Stimulated activated CD4-positive, alpha-beta T cell treated with anti-CD3 and anti-CD28 coated beads, Interleukin-12 subunit alpha, Interleukin-12 subunit beta, amount 100 ng/mL, for 48 hours (primary cell): ENCODE data around the gene ZBTB12.
A peak's percentile ranks its signal among the peaks of the same experiment; 100 is the strongest.
"Not testable (repeated sequence)": the region's sequence is repeated elsewhere in the genome, so short reads cannot be mapped to it uniquely, and the experiment has no call there.

ENCODE experiments used
- DNase-seq, 3 donors: peaks; one replicate each; pipeline ENCODE4 v3.0.0-alpha.2; 2020; ENCODE audit warnings: low read depth in 2 of 3, low spot score in 1 of 3

The ZBTB12 gene

GRCh38 chr6:31920811-31921210 is 18.9 kb upstream of the ZBTB12 start:
- DNase-seq = no peak

- DNase-seq = no peak
These were observed 17.9 kb upstream of the ZBTB12 start for GRCh38 chr6:31919624-31920303.

- no peak for DNase-seq
These were observed 16.3 kb upstream of the ZBTB12 start for GRCh38 chr6:31918069-31918720.

GRCh38 chr6:31915756-31916155 is 13.9 kb upstream of the ZBTB12 start:
- no peak for DNase-seq

- DNase-seq = no peak
These were observed 13.5 kb upstream of the ZBTB12 start for GRCh38 chr6:31915351-31915750.

- DNase-seq = no peak
These were observed 10.1 kb upstream of the ZBTB12 start for GRCh38 chr6:31911826-31912585.

GRCh38 chr6:31909298-31909697 is 7.4 kb upstream of the ZBTB12 start:
- DNase-seq = not testable (repeated sequence)

GRCh38 chr6:31908791-31909190 is 6.9 kb upstream of the ZBTB12 start:
- DNase-seq = no peak

GRCh38 chr6:31908255-31908654 is 6.4 kb upstream of the ZBTB12 start:
- not testable (repeated sequence) for DNase-seq

GRCh38 chr6:31907158-31907813 is 5.4 kb upstream of the ZBTB12 start:
- no peak for DNase-seq

- DNase-seq = not testable (repeated sequence)
These were observed 4.8 kb upstream of the ZBTB12 start for GRCh38 chr6:31906727-31907126.

- DNase-seq = no peak
These were observed 4.2 kb upstream of the ZBTB12 start for GRCh38 chr6:31906122-31906521.

GRCh38 chr6:31905041-31905440 is 3.2 kb upstream of the ZBTB12 start:
- no peak for DNase-seq

- no peak for DNase-seq
These were observed 2.1 kb upstream of the ZBTB12 start for GRCh38 chr6:31903957-31904356.

- DNase-seq = peak; percentile 33 to 47 (median 37)
These were observed 402 bp downstream of the ZBTB12 start for GRCh38 chr6:31901415-31901952.

GRCh38 chr6:31900917-31901414 is 920 bp downstream of the ZBTB12 start:
- DNase-seq = no peak

GRCh38 chr6:31899882-31900722 is 1.8 kb downstream of the ZBTB12 start:
- no peak for DNase-seq

- no peak for DNase-seq
These were observed 2.7 kb downstream of the ZBTB12 start for GRCh38 chr6:31899215-31899614.

GRCh38 chr6:31898383-31899011 is 3.4 kb downstream of the ZBTB12 start:
- no peak for DNase-seq
